ENCODE measurements around the gene VARS1. TPM values are rescaled to one million over a fixed set of nuclear protein-coding genes. Genes with fewer than 3 reads are reported as not detected.
"Not testable (repeated sequence)": the region's sequence is repeated elsewhere in the genome, so short reads cannot be mapped to it uniquely, and the experiment has no call there.

The VARS1 gene
- total RNA-seq, result 10 to 100 TPM; 68.2 to 75.3 TPM

DNA sequence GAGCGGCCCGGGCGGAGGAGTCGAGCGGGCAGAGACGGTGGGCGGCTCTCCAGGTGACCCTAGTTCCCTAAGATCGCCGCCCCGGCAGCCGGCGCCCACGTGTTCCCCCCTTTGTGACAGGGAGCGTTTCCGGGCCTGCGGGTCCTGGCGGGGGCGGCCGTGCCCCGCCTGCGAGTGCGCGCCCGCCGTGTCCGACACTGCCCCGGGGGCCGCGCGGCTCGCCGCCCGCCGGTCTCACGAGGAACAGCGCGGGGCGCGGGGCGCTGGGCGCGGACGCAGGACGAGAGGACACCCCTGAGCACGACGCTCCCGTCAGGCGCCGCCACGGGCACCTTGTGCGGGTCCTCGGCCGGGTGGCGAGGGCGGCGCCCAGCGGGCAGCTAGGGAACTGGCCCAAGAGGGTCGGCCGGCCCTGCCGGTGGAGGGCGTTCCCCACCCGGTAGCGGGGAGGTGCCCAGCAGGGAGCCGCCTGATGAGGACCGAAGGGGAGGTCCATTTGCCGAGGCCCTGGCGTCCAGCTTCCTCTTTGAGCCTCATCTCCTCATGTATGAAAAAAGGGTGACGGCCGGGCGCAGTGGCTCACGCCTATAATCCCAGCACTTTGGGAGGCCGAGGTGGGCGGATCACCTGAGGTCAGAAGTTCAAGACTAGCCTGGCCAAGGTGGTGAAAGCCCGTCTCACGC is at the start of gene VARS1:
Gene VARS1, minus strand, starts transcription at position 137 of the 683 bp plus-strand sequence. CDS start 535 bp downstream, outside the sequence.
- peaks cover 35% of the 10 kb centered on the region for H3K4me1 Mint-ChIP-seq
- no peaks in the 10 kb centered on the region for H3K27me3 Mint-ChIP-seq
- ATAC-seq (ENCODE audit: low read depth), result peak; percentile 82

DNA sequence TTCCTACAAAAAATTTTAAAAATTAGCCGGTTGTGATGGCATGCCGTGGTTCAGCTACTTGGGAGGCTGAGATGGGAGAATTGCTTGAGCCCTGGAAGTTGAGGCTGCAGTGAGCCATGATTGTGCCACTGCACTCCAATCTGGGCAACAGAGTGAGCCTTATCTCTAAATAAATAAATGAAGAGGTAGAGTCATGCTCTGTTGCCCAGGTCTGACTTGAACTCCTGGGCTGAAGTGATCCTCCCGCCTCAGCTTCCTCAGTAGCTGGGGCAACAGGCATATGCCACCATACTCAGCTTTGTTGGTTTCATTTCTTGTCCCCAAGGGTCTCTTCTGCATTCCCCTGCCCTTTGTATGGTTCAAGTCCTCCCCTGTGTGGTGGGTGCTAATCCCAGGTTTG is 49.0 kb upstream of the VARS1 start:
- Mint-ChIP-seq H3K4me1 (peaks cover 9% of the 10 kb centered on the region), H3K36me3 (peaks cover 28% of the 10 kb centered on the region), H3K9me3 (no peaks in the 10 kb centered on the region), H3K27me3 (no peaks in the 10 kb centered on the region), H3K4me3 (no peak overlapping the region), H3K27ac (no peak overlapping the region)
- POLR2A ChIA-PET, result interaction anchor here (1.4 kb wide), 1 partner anchor 18 kb away, joined by 5 read pairs; the partner anchor contains the start of gene NEU1
- ATAC-seq (ENCODE audit: low read depth) (no peak), DNase-seq (no peak)

More for the DNA sequence above, at the start of gene VARS1:
- Mint-ChIP-seq H3K4me3 (peak within 1 kb of the TSS; percentile 98), H3K9me3 (no peaks in the 10 kb centered on the region), H3K36me3 (peaks cover 15% of the 10 kb centered on the region), H3K27ac (peak within 1 kb of the TSS; percentile 97)
- POLR2A ChIA-PET, result interaction anchor here (0.6 to 6.1 kb wide), 17 partner anchors 11 to 131 kb away, joined by 3 to 66 read pairs (median 4); partner anchors contain the start of genes CLIC1, GPANK1, HSPA1B and LSM2
- peak; percentile 92 for DNase-seq

DNA sequence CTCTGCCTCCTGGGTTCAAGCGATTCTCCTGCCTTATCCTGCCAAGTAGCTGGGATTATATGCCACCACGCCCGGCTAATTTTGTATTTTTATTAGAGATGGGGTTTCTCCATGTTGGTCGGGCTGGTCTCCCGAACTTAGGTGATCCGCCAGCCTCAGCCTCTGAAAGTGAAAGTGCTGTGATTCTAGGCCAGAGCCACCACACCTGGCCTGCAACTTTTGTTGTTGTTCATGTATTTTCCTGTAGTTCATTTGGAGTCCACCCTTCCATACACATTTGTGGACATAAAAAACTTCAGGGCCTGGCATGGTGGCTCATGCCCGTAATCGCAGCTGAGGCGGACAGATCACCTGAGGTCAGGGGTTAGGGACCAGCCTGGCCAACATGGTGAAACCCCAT is 46.5 kb upstream of the VARS1 start:
- DNase-seq, result no peak
- no peaks in the 10 kb centered on the region for H3K9me3 Mint-ChIP-seq
- H3K4me1 Mint-ChIP-seq, result peaks cover 22% of the 10 kb centered on the region
- H3K27ac Mint-ChIP-seq, result no peak overlapping the region
- peaks cover 42% of the 10 kb centered on the region for H3K36me3 Mint-ChIP-seq
- POLR2A ChIA-PET, result no interaction called here
- H3K4me3 Mint-ChIP-seq, result no peak overlapping the region
- no peaks in the 10 kb centered on the region for H3K27me3 Mint-ChIP-seq
- no peak for ATAC-seq (ENCODE audit: low read depth)

DNA sequence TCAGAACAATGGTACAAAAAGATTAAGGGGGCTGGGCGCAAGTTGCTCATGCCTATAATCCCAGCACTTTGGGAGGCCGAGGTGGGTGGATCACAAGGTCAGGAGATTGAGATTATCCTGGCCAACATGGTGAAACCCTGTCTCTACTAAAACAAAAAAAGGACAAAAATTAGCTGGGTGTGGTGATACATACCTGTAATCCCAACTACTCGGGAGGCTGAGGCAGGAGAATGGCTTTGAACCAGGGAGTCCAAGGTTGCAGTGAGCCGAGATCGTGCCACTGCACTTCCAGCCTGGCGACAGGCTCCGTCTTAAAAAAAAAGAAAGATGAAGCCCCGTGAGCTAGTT is 44.2 kb upstream of the VARS1 start:
- not testable (repeated sequence) for ATAC-seq (ENCODE audit: low read depth); H3K9me3 Mint-ChIP-seq; H3K27me3 Mint-ChIP-seq; H3K27ac Mint-ChIP-seq; H3K4me3 Mint-ChIP-seq; DNase-seq
- Mint-ChIP-seq H3K4me1 (peaks cover 29% of the 10 kb centered on the region), H3K36me3 (peaks cover 49% of the 10 kb centered on the region)
- POLR2A ChIA-PET, result interaction anchor here (0.7 to 1.3 kb wide), 2 partner anchors 23 to 224 kb away, joined by 3 read pairs; partner anchors contain the start of gene NEU1

DNA sequence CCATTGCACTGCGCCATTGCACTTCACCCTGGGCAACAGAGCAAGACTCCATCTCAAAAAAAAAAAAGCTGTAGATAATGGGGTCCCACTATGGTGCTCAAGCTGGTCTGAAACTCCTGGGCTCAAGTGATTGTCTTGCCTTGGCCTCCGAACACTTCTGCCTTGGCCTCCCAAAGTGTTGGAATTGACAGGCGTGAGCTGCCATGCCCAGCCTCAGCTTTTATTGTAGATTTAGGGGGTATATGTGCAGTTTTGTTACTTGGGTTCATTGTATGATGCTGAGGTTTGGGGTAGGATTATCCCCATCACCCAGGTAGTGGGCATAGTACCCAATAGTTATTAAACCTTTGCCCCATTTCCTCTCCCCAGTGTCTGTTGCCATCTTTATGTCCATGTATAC is 43.4 kb upstream of the VARS1 start:
- no peak for ATAC-seq (ENCODE audit: low read depth)
- no peaks in the 10 kb centered on the region for H3K27me3 Mint-ChIP-seq
- H3K4me1 Mint-ChIP-seq, result peaks cover 29% of the 10 kb centered on the region
- peak overlapping the region; percentile 45 for H3K27ac Mint-ChIP-seq
- H3K36me3 Mint-ChIP-seq, result peaks cover 50% of the 10 kb centered on the region
- no peak for DNase-seq
- POLR2A ChIA-PET, result interaction anchor here (0.6 to 1.5 kb wide), 4 partner anchors 10 to 187 kb away, joined by 3 to 5 read pairs (median 4); partner anchors contain the start of genes BAG6, DDAH2 and LSM2
- no peaks in the 10 kb centered on the region for H3K9me3 Mint-ChIP-seq
- peak overlapping the region; percentile 50 for H3K4me3 Mint-ChIP-seq

DNA sequence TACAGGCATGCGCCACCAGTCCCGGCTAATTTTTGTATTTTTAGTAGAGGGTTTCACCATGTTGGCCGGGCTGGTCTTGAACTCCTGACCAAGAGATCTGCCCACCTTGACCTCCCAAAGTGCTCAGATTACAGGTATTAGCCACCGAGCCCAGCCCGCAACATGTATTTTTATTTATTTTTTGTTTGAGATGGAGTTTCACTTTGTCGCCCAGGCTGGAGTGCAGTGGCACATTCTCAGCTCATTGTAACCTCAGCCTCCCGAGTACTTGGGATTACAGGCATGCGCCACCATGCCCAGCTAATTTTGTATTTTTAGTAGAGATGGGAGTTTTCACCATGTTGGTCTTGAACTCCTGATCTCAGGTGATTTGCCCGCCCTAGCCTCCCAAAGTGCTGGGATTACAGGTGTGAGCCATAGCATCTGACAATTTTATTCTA is 42.6 kb upstream of the VARS1 start:
- peak overlapping the region; percentile 93 for H3K27ac Mint-ChIP-seq
- POLR2A ChIA-PET, result interaction anchor here (0.6 to 1.5 kb wide), 4 partner anchors 11 to 109 kb away, joined by 3 to 5 read pairs (median 4); partner anchors contain the start of genes DDAH2, EHMT2 and LSM2
- peaks cover 50% of the 10 kb centered on the region for H3K36me3 Mint-ChIP-seq
- not testable (repeated sequence) for DNase-seq; H3K27me3 Mint-ChIP-seq; H3K9me3 Mint-ChIP-seq; ATAC-seq (ENCODE audit: low read depth)
- peaks cover 31% of the 10 kb centered on the region for H3K4me1 Mint-ChIP-seq
- peak overlapping the region; percentile 84 for H3K4me3 Mint-ChIP-seq

DNA sequence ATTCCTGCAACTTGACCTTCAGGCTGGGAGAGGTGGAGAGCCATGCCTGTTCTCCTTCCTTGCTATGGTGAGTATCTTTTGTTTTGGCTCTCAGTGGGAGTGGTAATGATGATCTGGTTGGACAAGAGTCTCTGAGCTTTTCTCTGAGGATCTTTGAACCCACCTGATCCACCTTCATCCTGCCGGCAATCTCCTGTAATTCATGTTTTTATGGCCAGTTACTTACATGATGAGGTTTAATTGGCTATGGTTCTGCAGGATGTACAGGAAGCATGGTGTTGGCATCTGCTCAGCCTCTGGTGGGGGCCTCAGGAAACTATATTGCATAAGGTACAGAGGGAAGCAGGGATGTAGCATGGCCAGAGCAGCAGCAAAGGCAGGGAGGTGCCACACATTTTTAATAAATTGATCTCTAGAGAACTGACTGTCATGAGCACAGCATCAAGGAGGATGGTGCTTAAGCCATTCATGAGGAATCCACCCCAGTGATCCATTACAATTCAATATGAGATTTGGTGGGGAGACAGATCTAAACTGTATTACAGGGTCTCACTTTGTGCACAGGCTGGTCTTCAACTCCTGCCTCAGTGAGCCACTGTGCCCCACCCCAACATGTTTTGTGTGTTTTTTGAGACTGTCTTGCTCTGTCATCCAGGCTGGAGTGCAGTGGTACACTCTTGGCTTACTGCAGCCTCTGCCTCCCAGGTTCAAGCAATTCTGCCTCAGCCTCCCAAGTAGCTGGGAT is 42.0 kb upstream of the VARS1 start:
- peak overlapping the region; percentile 84 for H3K4me3 Mint-ChIP-seq
- peaks cover 50% of the 10 kb centered on the region for H3K36me3 Mint-ChIP-seq
- POLR2A ChIA-PET, result interaction anchor here (0.9 to 3.0 kb wide), 6 partner anchors 22 to 296 kb away, joined by 3 to 30 read pairs (median 4); partner anchors contain the start of genes C6orf47, DDX39B, EHMT2 and LSM2
- no peaks in the 10 kb centered on the region for H3K27me3 Mint-ChIP-seq
- no peaks in the 10 kb centered on the region for H3K9me3 Mint-ChIP-seq
- H3K27ac Mint-ChIP-seq, result peak overlapping the region; percentile 93
- no peak for DNase-seq
- no peak for ATAC-seq (ENCODE audit: low read depth)
- peaks cover 31% of the 10 kb centered on the region for H3K4me1 Mint-ChIP-seq

DNA sequence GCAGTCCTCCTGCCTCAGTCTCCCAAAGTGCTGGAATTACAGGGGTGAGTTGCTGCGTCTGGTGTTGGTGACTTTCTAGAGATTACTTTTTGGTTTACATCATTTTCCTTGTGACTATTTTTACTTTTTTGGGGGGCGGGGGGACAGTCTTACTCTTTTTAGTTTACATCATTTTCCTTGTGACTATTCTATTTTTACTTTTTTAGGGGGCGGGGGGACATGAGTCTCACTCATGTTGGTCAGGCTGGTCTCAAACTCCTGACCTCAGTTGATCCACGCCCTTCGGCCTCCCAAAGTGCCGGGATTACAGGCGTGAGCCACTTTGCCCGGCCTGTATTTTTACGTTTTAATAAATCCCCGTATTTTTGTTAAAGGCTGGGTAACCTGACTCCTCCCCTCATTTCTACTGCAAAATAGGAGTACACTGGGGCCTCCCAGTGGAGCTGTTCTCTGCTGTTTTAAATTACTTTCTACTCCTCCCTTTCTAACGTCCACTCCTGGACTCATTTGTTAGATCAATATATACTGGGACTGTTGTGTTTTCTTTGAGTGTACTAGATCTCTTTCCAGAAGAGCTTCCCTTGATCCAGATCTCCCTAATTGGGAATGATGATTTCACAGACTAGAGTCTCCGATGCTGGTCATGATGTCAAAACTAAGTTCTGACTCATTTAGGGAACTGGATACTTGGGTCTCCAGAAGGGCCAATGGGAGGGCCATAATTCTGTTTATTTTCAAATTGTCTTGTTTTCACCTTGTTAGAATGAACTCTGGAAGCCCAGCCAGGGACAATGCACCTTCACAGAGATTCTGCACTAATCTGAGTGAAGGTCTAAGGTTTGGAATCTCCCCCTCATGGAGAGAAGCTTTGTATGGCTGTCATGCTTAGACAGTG is 41.2 kb upstream of the VARS1 start:
- H3K4me1 Mint-ChIP-seq, result peaks cover 31% of the 10 kb centered on the region
- H3K27me3 Mint-ChIP-seq, result no peaks in the 10 kb centered on the region
- peaks cover 46% of the 10 kb centered on the region for H3K36me3 Mint-ChIP-seq
- ATAC-seq (ENCODE audit: low read depth) (no peak), DNase-seq (no peak)
- H3K9me3 Mint-ChIP-seq, result no peaks in the 10 kb centered on the region
- POLR2A ChIA-PET, result interaction anchor here (0.7 to 3.1 kb wide), 13 partner anchors 9 to 342 kb away, joined by 3 to 30 read pairs (median 4); partner anchors contain the start of genes C6orf47, DDX39B, EHMT2 and HSPA1B
- peak overlapping the region; percentile 84 for H3K4me3 Mint-ChIP-seq
- peak overlapping the region; percentile 93 for H3K27ac Mint-ChIP-seq

DNA sequence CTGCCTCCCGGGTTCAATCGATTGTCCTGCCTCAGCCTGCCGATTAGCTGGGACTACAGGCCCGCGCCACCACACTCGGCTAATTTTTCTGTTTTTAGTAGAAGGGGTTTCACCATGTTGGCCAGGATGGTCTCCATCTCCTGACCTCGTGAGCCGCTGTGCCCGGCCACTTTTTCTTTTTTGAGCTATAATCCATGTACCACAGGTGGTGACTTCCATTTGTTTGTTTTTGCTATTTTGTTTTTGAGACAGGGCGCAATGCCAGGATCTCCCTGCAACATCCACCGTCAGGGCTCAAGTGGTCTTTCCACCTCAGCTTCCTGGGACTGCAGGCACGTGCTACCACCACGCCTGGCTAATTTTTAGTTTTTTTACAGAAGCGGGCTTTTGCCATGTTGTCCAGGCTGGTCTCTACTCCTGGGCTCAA is 40.5 kb upstream of the VARS1 start:
- H3K36me3 Mint-ChIP-seq, result peaks cover 43% of the 10 kb centered on the region
- POLR2A ChIA-PET, result interaction anchor here (0.7 to 3.1 kb wide), 16 partner anchors 9 to 341 kb away, joined by 3 to 30 read pairs (median 4); partner anchors contain the start of genes ABHD16A, BAG6, DDX39B and HSPA1B
- ATAC-seq (ENCODE audit: low read depth), result no peak
- peaks cover 31% of the 10 kb centered on the region for H3K4me1 Mint-ChIP-seq
- no peaks in the 10 kb centered on the region for H3K9me3 Mint-ChIP-seq
- H3K4me3 Mint-ChIP-seq, result peak overlapping the region; percentile 84
- no peak for DNase-seq
- no peaks in the 10 kb centered on the region for H3K27me3 Mint-ChIP-seq
- peak overlapping the region; percentile 93 for H3K27ac Mint-ChIP-seq

DNA sequence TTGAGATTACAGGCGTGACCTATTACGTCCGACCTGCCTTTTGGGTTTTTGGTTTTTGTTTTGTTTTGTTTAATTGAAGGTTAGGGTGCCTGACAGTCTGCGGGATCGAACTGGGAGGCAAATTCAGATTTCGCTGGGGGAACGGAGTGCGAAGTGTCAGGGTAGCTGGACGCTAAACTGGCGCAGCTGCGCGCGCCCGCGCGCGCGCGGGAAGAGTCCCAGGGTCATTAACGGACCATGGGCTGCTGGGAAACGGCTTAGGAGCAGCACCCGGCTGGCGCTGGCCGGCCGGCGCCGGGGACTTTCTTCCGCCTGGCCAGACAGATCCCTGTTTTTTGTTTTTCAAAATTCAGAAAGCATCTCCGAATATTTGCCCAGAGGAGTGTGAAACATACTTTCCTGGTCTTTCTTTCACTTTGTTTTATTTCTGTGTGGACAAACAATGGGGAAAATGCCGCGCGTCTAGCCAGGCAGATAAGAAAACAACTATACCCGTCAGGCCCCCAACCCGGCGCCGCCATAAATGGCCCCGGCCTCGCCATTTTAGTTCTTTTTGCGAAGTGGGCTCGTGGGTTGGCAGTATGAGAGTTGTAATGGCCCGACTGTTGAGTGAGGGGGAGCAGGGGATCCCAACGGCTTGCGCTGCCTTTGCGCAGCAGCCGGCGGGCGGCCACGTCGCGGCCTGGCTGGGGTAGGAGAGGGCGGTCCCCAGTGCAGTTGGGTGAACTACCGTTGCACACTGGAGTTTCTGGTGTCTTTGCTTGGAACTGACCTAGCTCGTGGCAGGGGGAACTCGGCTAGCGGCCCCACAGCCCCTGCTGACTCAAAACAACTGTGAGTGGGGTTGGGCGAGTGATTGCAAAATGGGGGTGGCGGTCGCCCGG is 39.1 kb upstream of the VARS1 start:
- H3K4me3 Mint-ChIP-seq, result peak overlapping the region; percentile 84
- no peaks in the 10 kb centered on the region for H3K27me3 Mint-ChIP-seq
- H3K36me3 Mint-ChIP-seq, result peaks cover 39% of the 10 kb centered on the region
- POLR2A ChIA-PET, result interaction anchor here (0.6 to 3.1 kb wide), 22 partner anchors 9 to 340 kb away, joined by 3 to 30 read pairs (median 4); partner anchors contain the start of genes ABHD16A, ATP6V1G2, BAG6 and CLIC1
- peak overlapping the region; percentile 93 for H3K27ac Mint-ChIP-seq
- DNase-seq (peak; percentile 81), ATAC-seq (ENCODE audit: low read depth) (peak; percentile 52)
- peaks cover 34% of the 10 kb centered on the region for H3K4me1 Mint-ChIP-seq
- H3K9me3 Mint-ChIP-seq, result no peaks in the 10 kb centered on the region

DNA sequence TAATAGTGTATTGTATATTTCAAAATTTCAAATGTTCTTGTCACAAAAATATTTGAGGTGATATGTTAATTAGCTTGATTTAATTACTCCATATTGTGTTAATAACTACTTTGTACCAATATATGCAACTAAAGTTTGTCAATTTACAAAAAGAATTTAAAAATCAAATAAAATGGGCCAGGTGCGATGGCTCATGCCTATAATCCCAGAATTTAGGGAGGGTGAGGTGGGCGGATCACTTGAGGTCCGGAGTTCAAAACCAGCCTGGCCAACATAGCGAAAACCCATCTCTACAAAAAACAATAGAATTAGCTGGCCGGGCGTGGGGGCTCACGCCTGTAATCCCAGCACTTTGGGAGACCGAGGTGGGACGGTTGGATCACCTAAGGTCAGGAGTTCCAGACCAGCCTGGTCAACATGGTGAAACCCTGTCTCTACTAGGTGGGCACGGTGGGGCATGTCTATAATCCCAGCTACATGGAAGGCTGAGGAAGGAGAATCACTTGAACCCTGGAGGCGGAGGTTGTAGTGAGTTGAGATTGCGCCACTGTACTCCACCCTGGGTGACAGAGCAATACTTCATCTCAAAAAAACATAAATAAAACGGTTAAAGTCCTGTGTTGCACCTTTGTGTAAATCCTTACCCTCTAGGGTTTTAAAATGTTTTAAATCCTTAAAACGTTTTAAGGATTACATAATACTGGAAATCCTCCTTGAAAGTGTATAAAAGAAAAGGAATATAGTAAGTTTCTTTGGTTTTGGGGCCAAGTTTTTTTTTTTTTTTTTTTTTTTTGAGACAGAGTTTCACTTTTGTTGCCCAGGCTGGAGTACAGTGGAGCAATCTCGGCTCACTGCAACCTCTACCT is 36.0 kb upstream of the VARS1 start:
- Mint-ChIP-seq H3K36me3 (peaks cover 19% of the 10 kb centered on the region), H3K27me3 (no peaks in the 10 kb centered on the region), H3K4me1 (peaks cover 22% of the 10 kb centered on the region), H3K9me3 (no peaks in the 10 kb centered on the region), H3K4me3 (peak overlapping the region; percentile 95), H3K27ac (peak overlapping the region; percentile 86)
- DNase-seq (no peak), ATAC-seq (ENCODE audit: low read depth) (no peak)
- POLR2A ChIA-PET, result interaction anchor here (0.9 to 2.8 kb wide), 5 partner anchors 95 to 180 kb away, joined by 3 to 26 read pairs (median 6); partner anchors contain the start of genes ABHD16A, BAG6 and CLIC1

All from activated naive CD8-positive, alpha-beta T cell treated with anti-CD3 and anti-CD28 coated beads, Interleukin-2, amount 10 ng/mL, durations not matched to agents 7 days and 5 days (primary cell).